ENCODE measurements around the gene NFATC4. TPM values are rescaled to one million over a fixed set of nuclear protein-coding genes. Genes with fewer than 3 reads are reported as not detected.
A peak's percentile ranks its signal among the peaks of the same experiment; 100 is the strongest.

The NFATC4 gene
- total RNA-seq, 1 donor from 2014 or later, result 42.5 TPM

- Histone ChIP-seq H3K36me3 (no peaks in the 10 kb centered on the region), H3K9me3 (no peaks in the 10 kb centered on the region), H3K4me1 (peaks cover 7% of the 10 kb centered on the region), H3K4me3 (no peak overlapping the region), H3K27ac (peak overlapping the region; percentile 20), H3K27me3 (no peaks in the 10 kb centered on the region)
- TF ChIP-seq, protein P1, sequence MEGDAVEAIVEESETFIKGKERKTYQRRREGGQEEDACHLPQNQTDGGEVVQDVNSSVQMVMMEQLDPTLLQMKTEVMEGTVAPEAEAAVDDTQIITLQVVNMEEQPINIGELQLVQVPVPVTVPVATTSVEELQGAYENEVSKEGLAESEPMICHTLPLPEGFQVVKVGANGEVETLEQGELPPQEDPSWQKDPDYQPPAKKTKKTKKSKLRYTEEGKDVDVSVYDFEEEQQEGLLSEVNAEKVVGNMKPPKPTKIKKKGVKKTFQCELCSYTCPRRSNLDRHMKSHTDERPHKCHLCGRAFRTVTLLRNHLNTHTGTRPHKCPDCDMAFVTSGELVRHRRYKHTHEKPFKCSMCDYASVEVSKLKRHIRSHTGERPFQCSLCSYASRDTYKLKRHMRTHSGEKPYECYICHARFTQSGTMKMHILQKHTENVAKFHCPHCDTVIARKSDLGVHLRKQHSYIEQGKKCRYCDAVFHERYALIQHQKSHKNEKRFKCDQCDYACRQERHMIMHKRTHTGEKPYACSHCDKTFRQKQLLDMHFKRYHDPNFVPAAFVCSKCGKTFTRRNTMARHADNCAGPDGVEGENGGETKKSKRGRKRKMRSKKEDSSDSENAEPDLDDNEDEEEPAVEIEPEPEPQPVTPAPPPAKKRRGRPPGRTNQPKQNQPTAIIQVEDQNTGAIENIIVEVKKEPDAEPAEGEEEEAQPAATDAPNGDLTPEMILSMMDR (IDR thresholded peaks at IDR 0.05), result no peak
- no peak for DNase-seq
- peak; percentile 54 for ATAC-seq
- intact Hi-C loops (cut with DNase I), result no loop called here
Measured at GRCh38 chr14:24392325-24393091, 24.5 kb downstream of the NFATC4 start.

DNA sequence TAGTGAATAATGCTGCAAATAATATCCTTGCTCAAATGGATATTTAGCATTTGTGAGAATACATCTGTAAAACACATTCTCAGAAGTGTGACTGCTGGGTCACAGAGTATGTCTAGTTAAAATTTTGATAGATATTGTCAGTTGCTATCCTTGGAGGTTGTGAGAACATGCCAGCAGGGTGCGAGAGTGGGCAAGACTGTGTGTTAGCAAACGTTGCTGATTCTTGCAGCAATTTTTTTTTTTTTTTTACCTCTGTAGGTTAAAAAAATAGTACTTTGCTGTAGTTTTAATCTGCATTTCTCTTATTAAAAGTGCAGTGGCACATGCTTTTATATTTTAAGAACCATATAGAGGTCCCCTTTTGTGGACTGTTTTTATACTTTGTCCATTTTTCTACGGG, 26.3 kb downstream of the NFATC4 start:
- Histone ChIP-seq H3K27ac (no peak overlapping the region), H3K27me3 (no peaks in the 10 kb centered on the region), H3K36me3 (no peaks in the 10 kb centered on the region), H3K9me3 (no peaks in the 10 kb centered on the region), H3K4me1 (peaks cover 15% of the 10 kb centered on the region), H3K4me3 (no peak overlapping the region)
- TF ChIP-seq, protein P1 (IDR thresholded peaks at IDR 0.05), result no peak
- no peak for ATAC-seq
- intact Hi-C loops (cut with DNase I), result no loop called here
- no peak for DNase-seq

GRCh38 chr14:24395609-24396582, 27.9 kb downstream of the NFATC4 start:
- Histone ChIP-seq H3K36me3 (no peaks in the 10 kb centered on the region), H3K4me3 (no peak overlapping the region), H3K4me1 (peaks cover 27% of the 10 kb centered on the region), H3K27ac (no peak overlapping the region), H3K9me3 (no peaks in the 10 kb centered on the region), H3K27me3 (no peaks in the 10 kb centered on the region)
- DNase-seq, result no peak
- ATAC-seq, result peak; percentile 45
- TF ChIP-seq, protein P1 (IDR thresholded peaks at IDR 0.05), result no peak
- intact Hi-C loops (cut with DNase I), result no loop called here

DNA sequence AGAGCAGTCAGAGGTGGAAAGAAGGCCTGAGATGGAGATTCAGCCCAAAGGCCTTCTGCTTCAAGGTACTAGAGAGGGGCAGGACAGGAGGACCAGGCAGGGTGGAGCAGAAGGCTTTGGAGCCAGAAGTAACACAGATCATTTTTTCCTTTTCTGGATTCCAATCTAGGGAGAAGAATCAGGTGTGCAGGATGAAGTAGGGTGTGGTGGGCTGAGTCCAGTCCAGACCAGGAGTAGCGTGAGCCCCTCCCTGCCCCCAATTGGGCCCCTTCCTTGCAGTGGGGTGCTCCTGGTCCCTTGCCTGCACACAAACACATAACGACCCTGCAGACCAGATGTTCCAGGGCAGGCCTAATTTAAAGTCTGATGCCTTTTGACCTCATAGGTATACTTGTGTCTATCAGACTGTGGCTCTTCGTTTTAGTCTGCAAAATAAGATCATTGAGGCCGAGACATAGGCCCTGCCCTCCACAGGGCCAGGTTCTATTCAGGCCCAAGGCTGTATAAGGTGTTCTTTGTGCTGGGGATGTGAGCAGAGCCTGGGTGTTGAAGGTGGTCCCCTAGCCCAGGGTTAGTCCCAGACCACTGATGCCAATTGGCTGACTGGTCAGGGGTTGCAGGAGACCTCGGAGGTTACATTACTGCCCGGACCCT, 29.8 kb downstream of the NFATC4 start:
- Histone ChIP-seq H3K27me3 (no peaks in the 10 kb centered on the region), H3K27ac (peak overlapping the region; percentile 72), H3K36me3 (no peaks in the 10 kb centered on the region), H3K4me3 (no peak overlapping the region), H3K9me3 (no peaks in the 10 kb centered on the region), H3K4me1 (peaks cover 42% of the 10 kb centered on the region)
- intact Hi-C loops (cut with DNase I), result no loop called here
- no peak for DNase-seq
- TF ChIP-seq, protein P1 (IDR thresholded peaks at IDR 0.05), result no peak
- no peak for ATAC-seq

GRCh38 chr14:24398293-24398652, 30.3 kb downstream of the NFATC4 start:
- intact Hi-C loops (cut with DNase I), result no loop called here
- no peaks in the 10 kb centered on the region for H3K27me3 ChIP-seq
- TF ChIP-seq, protein P1 (IDR thresholded peaks at IDR 0.05), result no peak
- H3K36me3 ChIP-seq, result no peaks in the 10 kb centered on the region
- no peak for DNase-seq
- H3K4me3 ChIP-seq, result peak overlapping the region; percentile 75
- H3K9me3 ChIP-seq, result no peaks in the 10 kb centered on the region
- peaks cover 46% of the 10 kb centered on the region for H3K4me1 ChIP-seq
- ATAC-seq, result peak; percentile 31
- H3K27ac ChIP-seq, result peak overlapping the region; percentile 72
